Measurements from ENCODE around the gene BACE2.

- TF ChIP-seq CTCF (IDR thresholded peaks at IDR 0.05) (no peak), POLR2A (IDR thresholded peaks at IDR 0.05) (no peak)
These were observed 7.1 kb downstream of the BACE2 start for GRCh38 chr21:41175080-41175479.
